ENCODE results near the gene IL36G. TPM values are rescaled to one million over a fixed set of nuclear protein-coding genes. Genes with fewer than 3 reads are reported as not detected.

Gene IL36G
- total and polyA plus RNA-seq, 8 donors, result 1.1 TPM; not detected in 7

GRCh38 chr2:112973156-112973555 lies 4.7 kb upstream of the IL36G start:
- no peak for TF ChIP-seq POLR2AphosphoS5 (IDR thresholded peaks at IDR 0.05)
- no peak for TF ChIP-seq CTCF (IDR thresholded peaks at IDR 0.05)
- TF ChIP-seq EP300 (IDR thresholded peaks at IDR 0.05), result no peak
- TF ChIP-seq POLR2A (IDR thresholded peaks at IDR 0.05), result no peak
- no peaks in the 10 kb centered on the region for H3K9me3 ChIP-seq
- peak in 1 of 2 donors; percentile 17 for DNase-seq
- H3K4me3 ChIP-seq, result no peak overlapping the region
- H3K27me3 ChIP-seq, result peaks cover 0 to 13% (median 0%) of the 10 kb centered on the region in 3 donors
- 22 to 62% (median 52%) methylated on average over 2 of the region's 2 CpGs for WGBS, 5 donors
- intact Hi-C loops (cut with DNase I; ENCODE audit: low total_unique reads), result no loop called here
- H3K36me3 ChIP-seq, result no peaks in the 10 kb centered on the region
- H3K4me1 ChIP-seq, result no peaks in the 10 kb centered on the region
- H3K27ac ChIP-seq, result no peak overlapping the region

- Histone ChIP-seq H3K9me3 (no peaks in the 10 kb centered on the region), H3K36me3 (no peaks in the 10 kb centered on the region), H3K27me3 (peaks cover 0 to 16% (median 0%) of the 10 kb centered on the region in 3 donors), H3K4me1 (no peaks in the 10 kb centered on the region), H3K4me3 (no peak overlapping the region), H3K27ac (no peak overlapping the region)
- intact Hi-C loops (cut with DNase I; ENCODE audit: low total_unique reads), result no loop called here
- no peak for DNase-seq
- TF ChIP-seq POLR2AphosphoS5 (IDR thresholded peaks at IDR 0.05), result no peak
- no peak for TF ChIP-seq EP300 (IDR thresholded peaks at IDR 0.05)
- TF ChIP-seq POLR2A (IDR thresholded peaks at IDR 0.05), result no peak
- 92 to 100% (median 96%) methylated on average over 1 of the region's 1 CpG for WGBS, 5 donors
Measured at GRCh38 chr2:112979731-112980130, 1.9 kb downstream of the IL36G start.

- intact Hi-C loops (cut with DNase I; ENCODE audit: low total_unique reads), result no loop called here
- H3K4me3 ChIP-seq, result no peak overlapping the region
- no peaks in the 10 kb centered on the region for H3K36me3 ChIP-seq
- peaks cover 0 to 16% (median 0%) of the 10 kb centered on the region in 3 donors for H3K27me3 ChIP-seq
- H3K27ac ChIP-seq, result no peak overlapping the region
- H3K9me3 ChIP-seq, result no peaks in the 10 kb centered on the region
- no peak for DNase-seq
- WGBS, 5 donors, result 14 to 54% (median 47%) methylated on average over 1 of the region's 1 CpG
- no peaks in the 10 kb centered on the region for H3K4me1 ChIP-seq
- TF ChIP-seq POLR2A (IDR thresholded peaks at IDR 0.05), result no peak
- TF ChIP-seq CTCF (IDR thresholded peaks at IDR 0.05), result no peak
- TF ChIP-seq POLR2AphosphoS5 (IDR thresholded peaks at IDR 0.05), result no peak
- TF ChIP-seq EP300 (IDR thresholded peaks at IDR 0.05), result no peak
Measured at GRCh38 chr2:112980537-112980936, 2.7 kb downstream of the IL36G start.

GRCh38 chr2:112985090-112985489 lies 7.3 kb downstream of the IL36G start:
- Histone ChIP-seq H3K9me3 (peaks cover 0 to 16% (median 7%) of the 10 kb centered on the region in 4 donors), H3K27ac (no peak overlapping the region), H3K36me3 (no peaks in the 10 kb centered on the region), H3K4me1 (no peaks in the 10 kb centered on the region), H3K27me3 (no peaks in the 10 kb centered on the region), H3K4me3 (no peak overlapping the region)
- WGBS, 5 donors, result 78 to 93% (median 85%) methylated on average over 5 of the region's 5 CpGs
- peak in 1 of 2 donors; percentile 28 for DNase-seq
- intact Hi-C loops (cut with DNase I; ENCODE audit: low total_unique reads), result no loop called here
- TF ChIP-seq EP300 (IDR thresholded peaks at IDR 0.05) (no peak), CTCF (IDR thresholded peaks at IDR 0.05) (no peak)

- DNase-seq, result no peak
- TF ChIP-seq POLR2A (IDR thresholded peaks at IDR 0.05) (no peak), CTCF (IDR thresholded peaks at IDR 0.05) (no peak), EP300 (IDR thresholded peaks at IDR 0.05) (no peak), POLR2AphosphoS5 (IDR thresholded peaks at IDR 0.05) (no peak)
- H3K4me3 ChIP-seq, result no peak overlapping the region
- no peaks in the 10 kb centered on the region for H3K36me3 ChIP-seq
- H3K27me3 ChIP-seq, result no peaks in the 10 kb centered on the region
- no peak overlapping the region for H3K27ac ChIP-seq
- H3K4me1 ChIP-seq, result no peaks in the 10 kb centered on the region
- H3K9me3 ChIP-seq, result peaks cover 3 to 35% (median 18%) of the 10 kb centered on the region in 4 donors
- 74 to 84% (median 78%) methylated on average over 3 of the region's 3 CpGs for WGBS, 5 donors
- intact Hi-C loops (cut with DNase I; ENCODE audit: low total_unique reads), result no loop called here
Measured at GRCh38 chr2:112989611-112990010, 11.8 kb downstream of the IL36G start.
